Muscle of leg (tissue), 11 donors: ENCODE results near the gene ATP10A. TPM values are rescaled to one million over a fixed set of nuclear protein-coding genes. Genes with fewer than 3 reads are reported as not detected.
A peak's percentile ranks its signal among the peaks of the same experiment; 100 is the strongest.

Experiments
- DNase-seq: peaks from one replicate; pipeline ENCODE4 v3.0.0; 2013
- H3K27ac ChIP-seq: one replicate; pipeline ENCODE4 v1.5.1; 2013; ENCODE audit warnings: mild to moderate bottlenecking, low read length, control low read depth
- H3K27me3 ChIP-seq: one replicate; pipeline ENCODE4 v1.6.1; 2013; ENCODE audit warnings: low read length; ENCODE audit not compliant: control insufficient read depth, insufficient read depth
- H3K36me3 ChIP-seq: one replicate; pipeline ENCODE4 v1.6.1; 2013; ENCODE audit warnings: low read length; ENCODE audit not compliant: control insufficient read depth, insufficient read depth
- H3K4me1 ChIP-seq: one replicate; pipeline ENCODE4 v1.6.1; 2013; ENCODE audit warnings: low read length; ENCODE audit not compliant: control insufficient read depth, insufficient read depth
- H3K4me3 ChIP-seq: one replicate; pipeline ENCODE4 v1.5.1; 2013; ENCODE audit warnings: low read length, control low read depth
- H3K9me3 ChIP-seq: replicated peaks from 2 replicates; pipeline ENCODE4 v1.6.1; 2013; ENCODE audit warnings: low read depth, low read length; ENCODE audit not compliant: control insufficient read depth
- WGBS: methylation state at CpG from one replicate; pipeline ENCODE4 v1.1.5; 2013; ENCODE audit warnings: missing lambda C conversion rate; ENCODE audit not compliant: insufficient coverage; 5-methylcytosine and 5-hydroxymethylcytosine counted together
- polyA plus RNA-seq, 8 donors: library from polyadenylated mRNA; unstranded; fragments of 120-200 nt; gene quantifications; one replicate each; pipeline versions ENCODE4 v1.2.1 to v1.2.3, GENCODE V29; 2013; ENCODE audit warnings: inconsistent platforms in 1 of 8, low replicate concordance in 1 of 8; ENCODE audit not compliant: insufficient read length in 8 of 8, insufficient read depth in 1 of 8
- total RNA-seq: library from RNA; stranded (reverse); fragments of 120-200 nt; gene quantifications from one replicate; pipeline ENCODE4 v1.2.4, GENCODE V29; 2013

Gene ATP10A
- total and polyA plus RNA-seq, 9 donors = 1.9 to 4.9 (median 2.7) TPM

- DNase-seq = peak; percentile 32
- H3K27me3 ChIP-seq = no peaks in the 10 kb centered on the region
- peaks cover 7% of the 10 kb centered on the region for H3K4me1 ChIP-seq
- peaks cover 6% of the 10 kb centered on the region for H3K36me3 ChIP-seq
- no peak overlapping the region for H3K27ac ChIP-seq
- H3K9me3 ChIP-seq = no peaks in the 10 kb centered on the region
- H3K4me3 ChIP-seq = no peak overlapping the region
- WGBS = 69% methylated on average over 3 of the region's 8 CpGs
These were observed 141.5 kb downstream of the ATP10A start for GRCh38 chr15:25721605-25721955.

- Histone ChIP-seq H3K9me3 (no peaks in the 10 kb centered on the region), H3K4me3 (no peak overlapping the region), H3K27me3 (no peaks in the 10 kb centered on the region), H3K36me3 (peaks cover 6% of the 10 kb centered on the region), H3K27ac (no peak overlapping the region), H3K4me1 (peaks cover 7% of the 10 kb centered on the region)
- 89% methylated on average over 9 of the region's 18 CpGs for WGBS
- no peak for DNase-seq
These were observed 143.8 kb downstream of the ATP10A start for GRCh38 chr15:25719101-25719985.

- H3K36me3 ChIP-seq = peaks cover 6% of the 10 kb centered on the region
- H3K27me3 ChIP-seq = no peaks in the 10 kb centered on the region
- DNase-seq = no peak
- 93% methylated on average over 8 of the region's 8 CpGs for WGBS
- peaks cover 7% of the 10 kb centered on the region for H3K4me1 ChIP-seq
- no peak overlapping the region for H3K4me3 ChIP-seq
- no peak overlapping the region for H3K27ac ChIP-seq
- no peaks in the 10 kb centered on the region for H3K9me3 ChIP-seq
These were observed 144.5 kb downstream of the ATP10A start for GRCh38 chr15:25718597-25718996.

GRCh38 chr15:25718169-25718536 is 145.0 kb downstream of the ATP10A start:
- H3K36me3 ChIP-seq = peaks cover 10% of the 10 kb centered on the region
- no peaks in the 10 kb centered on the region for H3K9me3 ChIP-seq

GRCh38 chr15:25717457-25718168 is 145.5 kb downstream of the ATP10A start:
- Histone ChIP-seq H3K36me3 (peaks cover 10% of the 10 kb centered on the region), H3K27me3 (no peaks in the 10 kb centered on the region), H3K9me3 (no peaks in the 10 kb centered on the region), H3K27ac (peak overlapping the region; percentile 7), H3K4me1 (peaks cover 7% of the 10 kb centered on the region), H3K4me3 (no peak overlapping the region)
- peak; percentile 64 for DNase-seq
- 29% methylated on average over 6 of the region's 14 CpGs for WGBS

More at GRCh38 chr15:25718169-25718536, 145.0 kb downstream of the ATP10A start:
- H3K27ac ChIP-seq = no peak overlapping the region
- no peak overlapping the region for H3K4me3 ChIP-seq
- 96% methylated on average over 13 of the region's 20 CpGs for WGBS
- no peak for DNase-seq
- peaks cover 7% of the 10 kb centered on the region for H3K4me1 ChIP-seq
- no peaks in the 10 kb centered on the region for H3K27me3 ChIP-seq

- Histone ChIP-seq H3K27me3 (no peaks in the 10 kb centered on the region), H3K27ac (no peak overlapping the region), H3K4me1 (peaks cover 7% of the 10 kb centered on the region), H3K4me3 (no peak overlapping the region), H3K36me3 (peaks cover 12% of the 10 kb centered on the region), H3K9me3 (no peaks in the 10 kb centered on the region)
- WGBS = 45% methylated on average over 2 of the region's 3 CpGs
- DNase-seq = no peak
These were observed 146.0 kb downstream of the ATP10A start for GRCh38 chr15:25717127-25717456.

- no peak overlapping the region for H3K27ac ChIP-seq
- H3K4me1 ChIP-seq = peaks cover 7% of the 10 kb centered on the region
- peaks cover 15% of the 10 kb centered on the region for H3K36me3 ChIP-seq
- 90% methylated on average over 14 of the region's 21 CpGs for WGBS
- no peak for DNase-seq
- H3K4me3 ChIP-seq = no peak overlapping the region
- H3K27me3 ChIP-seq = no peaks in the 10 kb centered on the region
- H3K9me3 ChIP-seq = no peaks in the 10 kb centered on the region
These were observed 146.6 kb downstream of the ATP10A start for GRCh38 chr15:25716414-25717126.

GRCh38 chr15:25715536-25716413 is 147.4 kb downstream of the ATP10A start:
- H3K4me1 ChIP-seq = peaks cover 7% of the 10 kb centered on the region
- WGBS = 82% methylated on average over 11 of the region's 18 CpGs
- no peaks in the 10 kb centered on the region for H3K27me3 ChIP-seq
- no peak overlapping the region for H3K27ac ChIP-seq
- no peak for DNase-seq
- peaks cover 15% of the 10 kb centered on the region for H3K36me3 ChIP-seq
- no peaks in the 10 kb centered on the region for H3K9me3 ChIP-seq
- H3K4me3 ChIP-seq = no peak overlapping the region

- H3K9me3 ChIP-seq = no peaks in the 10 kb centered on the region
- H3K27ac ChIP-seq = no peak overlapping the region
- no peak for DNase-seq
- no peaks in the 10 kb centered on the region for H3K27me3 ChIP-seq
- WGBS = no CpG with 5 or more reads among the region's 3 CpGs
- H3K4me3 ChIP-seq = no peak overlapping the region
- peaks cover 15% of the 10 kb centered on the region for H3K36me3 ChIP-seq
- peaks cover 7% of the 10 kb centered on the region for H3K4me1 ChIP-seq
These were observed 148.6 kb downstream of the ATP10A start for GRCh38 chr15:25714538-25714840.
